ENCODE measurements around the gene SETDB1. TPM values are rescaled to one million over a fixed set of nuclear protein-coding genes. Genes with fewer than 3 reads are reported as not detected.

Gene SETDB1
- total and polyA plus RNA-seq, 4 donors, result 5.4 to 23.7 (median 14.0) TPM

- Histone ChIP-seq H3K27me3 (ENCODE audit: control insufficient read depth in 4 of 4, insufficient read depth in 4 of 4, low read length in 3 of 4) (no peaks in the 10 kb centered on the region), H3K4me3 (ENCODE audit: low read depth in 1 of 3, low read length in 3 of 3) (peak overlapping the region; percentile 86 to 94 (median 90)), H3K36me3 (ENCODE audit: control insufficient read depth in 4 of 4, insufficient read depth in 3 of 4, low read depth in 1 of 4, low read length in 3 of 4) (peaks cover 9 to 23% (median 20%) of the 10 kb centered on the region in 4 donors), H3K9me3 (ENCODE audit: control insufficient read depth in 4 of 4, low read length in 3 of 4) (no peaks in the 10 kb centered on the region), H3K27ac (ENCODE audit: low read depth in 1 of 2, low read length in 2 of 2) (peak overlapping the region; percentile 89 to 90), H3K9ac (ENCODE audit: low read depth in 1 of 2, low read length in 2 of 2) (peak overlapping the region; percentile 93 to 98), H3K4me1 (ENCODE audit: control insufficient read depth in 4 of 4, insufficient read depth in 4 of 4, low read length in 3 of 4) (peaks cover 7 to 63% (median 49%) of the 10 kb centered on the region in 4 donors)
- TF ChIP-seq CTCF (IDR thresholded peaks at IDR 0.05; ENCODE audit: low read depth, low read length, missing input control) (peak; percentile 4), MAX (IDR thresholded peaks at IDR 0.05) (peak; percentile 51), GABPA (IDR thresholded peaks at IDR 0.05 in 1 of 2, conservative IDR thresholded peaks at IDR 0.05 in 1 of 2) (peak in 1 of 2 donors; percentile 3), ATF3 (IDR thresholded peaks at IDR 0.05) (no peak), SP1 (IDR thresholded peaks at IDR 0.05) (peak; percentile 58), EGR1 (IDR thresholded peaks at IDR 0.05; ENCODE audit: low read depth in 2 of 2) (no peak), TAF1 (conservative IDR thresholded peaks at IDR 0.05) (peak; percentile 10), REST (IDR thresholded peaks at IDR 0.05) (no peak), ZBTB33 (IDR thresholded peaks at IDR 0.05) (peak; percentile 46), YY1 (IDR thresholded peaks at IDR 0.05) (peak; percentile 87), NR2F2 (IDR thresholded peaks at IDR 0.05) (no peak), RXRA (IDR thresholded peaks at IDR 0.05) (peak; percentile 58), HNF4A (conservative IDR thresholded peaks at IDR 0.05) (no peak)
- DNase-seq (ENCODE audit: low spot score), result no peak
- WGBS, result 29% methylated on average over 6 of the region's 6 CpGs
Observed at GRCh38 chr1:150971583-150972416, 45.6 kb downstream of the SETDB1 start.
